Neural cell (in vitro differentiated cells): ENCODE data around the gene MAIP1.

Experiments used
- CTCF ChIP-seq: fragments of 450-650 bp; IDR thresholded peaks from 2 replicates; pipeline ENCODE4 v1.5.1; 2014; ENCODE audit warnings: antibody characterized with exemption, mild to moderate bottlenecking, moderate library complexity; ENCODE audit not compliant: poor library complexity, severe bottlenecking
- EZH2 ChIP-seq: fragments of 200-600, 300-800 bp; shearing (Covaris generic), sonication (generic); IDR thresholded peaks from 2 replicates; pipeline ENCODE4 v1.6.1; 2014; ENCODE audit warnings: antibody characterized with exemption, low read length, borderline replicate concordance, mild to moderate bottlenecking; ENCODE audit not compliant: insufficient read depth, poor library complexity, severe bottlenecking
- MXI1 ChIP-seq: fragments of 450-650 bp; conservative IDR thresholded peaks from 2 replicates; pipeline ENCODE4 v1.6.1; 2014; ENCODE audit warnings: antibody characterized with exemption, mild to moderate bottlenecking; ENCODE audit not compliant: poor library complexity, severe bottlenecking
- REST ChIP-seq: IDR thresholded peaks from 2 replicates; pipeline ENCODE4 v1.6.1; 2012; ENCODE audit warnings: borderline replicate concordance

DNA sequence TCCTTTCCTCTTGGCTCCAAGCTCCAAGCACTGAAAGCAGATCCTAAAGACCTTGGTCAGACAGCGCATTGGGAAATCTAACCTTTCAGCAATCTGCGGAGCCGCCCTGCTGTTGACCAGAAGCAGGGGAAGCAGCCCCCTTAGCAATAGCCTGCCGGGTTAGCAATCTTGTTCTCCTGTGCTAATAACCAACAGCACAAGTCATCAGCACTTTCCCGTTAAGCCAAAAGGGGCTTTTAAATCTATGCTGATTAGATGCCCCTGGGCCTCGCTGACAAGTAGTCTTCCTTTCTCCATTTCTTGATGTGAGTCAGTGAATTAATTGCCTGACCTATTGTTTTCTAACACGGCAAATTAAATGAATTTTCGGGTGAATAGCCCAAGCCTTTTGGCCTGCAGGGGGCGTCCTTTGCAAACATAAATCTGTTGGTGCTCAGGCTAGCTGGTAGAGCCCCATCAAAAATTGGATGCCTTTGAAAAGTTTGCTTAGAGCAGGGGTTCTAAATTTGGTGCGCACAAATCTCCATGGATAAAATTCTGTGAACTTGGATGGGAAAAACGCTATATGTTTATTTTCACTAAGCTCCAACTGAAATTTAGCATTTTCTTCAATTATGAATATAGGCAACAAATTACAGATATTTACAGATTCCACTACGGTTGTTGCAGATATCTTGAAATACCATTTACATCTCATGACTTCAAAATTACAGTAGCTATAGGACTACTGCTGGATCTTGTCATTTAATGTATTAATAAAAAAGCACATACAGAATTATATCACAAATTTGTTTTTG is 24.6 kb downstream of the MAIP1 start:
- peak; percentile 96 for TF ChIP-seq CTCF
- no peak for TF ChIP-seq EZH2
- TF ChIP-seq MXI1 = no peak
- no peak for TF ChIP-seq REST
